H1 (cell line): ENCODE results near the gene TLK1. TPM values are rescaled to one million over a fixed set of nuclear protein-coding genes. Genes with fewer than 3 reads are reported as not detected.

Experiments used
- CTCF ChIA-PET: fragments of 300-600 bp; sonication (Branson Sonifier 250); formaldehyde crosslinking; loops from one replicate; lab custom pipeline; 2021; ENCODE audit not compliant: partially characterized antibody; lab: Charles Lee
- POLR2A ChIA-PET: fragments of 300-600 bp; sonication (Branson Sonifier 250); formaldehyde crosslinking; loops from one replicate; lab custom pipeline; 2021; ENCODE audit warnings: inconsistent platforms; ENCODE audit not compliant: partially characterized antibody; lab: Charles Lee
- DNase-seq, 2 experiments: peaks; one replicate each; pipeline versions ENCODE4 v3.0.0 to v3.0.0-alpha.2; 2010 to 2022; ENCODE audit warnings: low spot score in 2 of 2, low read depth in 1 of 2, mixed read lengths in 1 of 2
- FAIRE-seq: peaks from 2 replicates; lab custom pipeline; 2011; peaks lifted over from hg19 to GRCh38; lab: Jason Lieb, UNC
- H2AFZ ChIP-seq: 2 replicates; pipeline ENCODE4 v1.8.1; 2012; ENCODE audit warnings: low read length, inconsistent platforms
- H2AK5ac ChIP-seq: 2 replicates; pipeline ENCODE4 v1.6.1; 2013; ENCODE audit warnings: low read depth, low read length
- H2BK120ac ChIP-seq: replicated peaks from 2 replicates; pipeline ENCODE3; 2013; ENCODE audit warnings: low read depth, low read length, inconsistent platforms
- H2BK12ac ChIP-seq: 2 replicates; pipeline ENCODE4 v1.6.1; 2013; ENCODE audit warnings: low read depth, low read length
- H2BK15ac ChIP-seq: 2 replicates; pipeline ENCODE4 v1.6.1; 2013; ENCODE audit warnings: low read length
- H2BK20ac ChIP-seq: 2 replicates; pipeline ENCODE4 v1.6.1; 2013; ENCODE audit warnings: low read length
- H2BK5ac ChIP-seq: 2 replicates; pipeline ENCODE4 v1.6.1; 2013; ENCODE audit warnings: low read depth, low read length
- H3K14ac ChIP-seq: 2 replicates; pipeline ENCODE4 v1.6.1; 2013; ENCODE audit warnings: inconsistent platforms; ENCODE audit not compliant: insufficient read length
- H3K18ac ChIP-seq: 2 replicates; pipeline ENCODE4 v1.6.1; 2013; ENCODE audit warnings: low read length; ENCODE audit errors: extremely low read depth
- H3K23ac ChIP-seq: 2 replicates; pipeline ENCODE4 v1.6.1; 2013; ENCODE audit warnings: inconsistent platforms; ENCODE audit not compliant: insufficient read length
- H3K23me2 ChIP-seq: 2 replicates; pipeline ENCODE4 v1.6.1; 2013; ENCODE audit warnings: low read depth, low read length
- H3K27ac ChIP-seq: 2 replicates; pipeline ENCODE4 v1.6.1; 2011; ENCODE audit warnings: low read depth, low read length, inconsistent platforms
- H3K27me3 ChIP-seq, 4 experiments: replicated peaks in 1 of 4; 1 replicate in 1 of 4; 2 replicates in 3 of 4; pipeline versions ENCODE4 v1.6.1 to v1.8.1; 2011 to 2013; ENCODE audit warnings: low read length in 3 of 4, mild to moderate bottlenecking in 3 of 4, inconsistent platforms in 2 of 4, mixed read lengths in 2 of 4, moderate library complexity in 1 of 4; ENCODE audit not compliant: control insufficient read depth in 3 of 4, insufficient read depth in 3 of 4; ENCODE audit errors: extremely low read depth in 1 of 4
- H3K36me3 ChIP-seq, 4 experiments: 2 replicates each; pipeline versions ENCODE4 v1.6.1 to v1.8.1; 2011 to 2013; ENCODE audit warnings: mild to moderate bottlenecking in 4 of 4, low read length in 3 of 4, moderate library complexity in 2 of 4, control low read depth in 1 of 4, inconsistent platforms in 1 of 4; ENCODE audit not compliant: insufficient read depth in 4 of 4, control insufficient read depth in 2 of 4
- H3K4ac ChIP-seq: replicated peaks from 2 replicates; pipeline ENCODE3; 2013; ENCODE audit warnings: low read length, low read depth, mixed read lengths, inconsistent platforms; ENCODE audit not compliant: insufficient read length
- H3K4me1 ChIP-seq, 4 experiments: replicated peaks in 1 of 4; 1 replicate in 1 of 4; 2 replicates in 3 of 4; pipeline versions ENCODE4 v1.6.1 to v1.8.1; 2011 to 2013; ENCODE audit warnings: low read length in 3 of 4, inconsistent platforms in 2 of 4, mixed read lengths in 1 of 4; ENCODE audit not compliant: insufficient read depth in 4 of 4, control insufficient read depth in 3 of 4
- H3K4me2 ChIP-seq, 2 experiments: 2 replicates each; pipeline versions ENCODE4 v1.6.1 to v1.8.1; 2011 to 2013; ENCODE audit warnings: low read depth in 2 of 2, low read length in 2 of 2, control low read depth in 1 of 2, inconsistent platforms in 1 of 2, mild to moderate bottlenecking in 1 of 2; ENCODE audit not compliant: insufficient read depth in 1 of 2
- H3K4me3 ChIP-seq, 4 experiments: fragments of 200-600, 300-600 bp in 1 of 4; sonication (generic), shearing (Covaris generic), sonication (Bioruptor Twin) in 1 of 4; 2 replicates each; pipeline versions ENCODE4 v1.5.1 to v1.8.1; 2011 to 2016; ENCODE audit warnings: low read length in 4 of 4, low read depth in 3 of 4, control low read depth in 2 of 4, inconsistent platforms in 2 of 4, mild to moderate bottlenecking in 2 of 4, mixed read lengths in 1 of 4, moderate library complexity in 1 of 4; ENCODE audit not compliant: insufficient read depth in 2 of 4; ENCODE audit errors: extremely low read depth in 1 of 4
- H3K56ac ChIP-seq: replicated peaks from 2 replicates; pipeline ENCODE3; 2013; ENCODE audit warnings: low read depth, mild to moderate bottlenecking, mixed read lengths, low read length, inconsistent platforms; ENCODE audit not compliant: insufficient read length
- H3K79me1 ChIP-seq: 2 replicates; pipeline ENCODE4 v1.6.1; 2013; ENCODE audit warnings: low read depth, low read length, control low read depth
- H3K79me2 ChIP-seq, 2 experiments: 2 replicates each; pipeline versions ENCODE4 v1.6.1 to v1.8.1; 2012 to 2013; ENCODE audit warnings: low read length in 2 of 2, mild to moderate bottlenecking in 2 of 2, inconsistent platforms in 1 of 2; ENCODE audit not compliant: insufficient read depth in 2 of 2, control insufficient read depth in 1 of 2
- H3K9ac ChIP-seq, 4 experiments: replicated peaks in 1 of 4; 1 replicate in 1 of 4; 2 replicates in 3 of 4; pipeline versions ENCODE4 v1.6.1 to v1.8.1; 2011 to 2013; ENCODE audit warnings: low read depth in 3 of 4, low read length in 3 of 4, control low read depth in 2 of 4, mild to moderate bottlenecking in 2 of 4, moderate library complexity in 2 of 4, inconsistent platforms in 1 of 4; ENCODE audit errors: extremely low read depth in 1 of 4
- H3K9me3 ChIP-seq, 2 experiments: 2 replicates each; pipeline versions ENCODE4 v1.6.1 to v1.8.1; 2012 to 2013; ENCODE audit warnings: mild to moderate bottlenecking in 2 of 2, moderate library complexity in 2 of 2, control low read depth in 1 of 2, inconsistent platforms in 1 of 2, low read depth in 1 of 2, low read length in 1 of 2, mixed read lengths in 1 of 2; ENCODE audit not compliant: insufficient read depth in 2 of 2
- H4K20me1 ChIP-seq, 2 experiments: replicated peaks in 1 of 2; 2 replicates each; pipeline versions ENCODE3 to v1.8.1; 2011 to 2013; ENCODE audit warnings: inconsistent platforms in 2 of 2, low read length in 2 of 2, mild to moderate bottlenecking in 1 of 2; ENCODE audit not compliant: insufficient read depth in 2 of 2, control insufficient read depth in 1 of 2
- H4K5ac ChIP-seq: 2 replicates; pipeline ENCODE4 v1.6.1; 2013; ENCODE audit warnings: low read length, low read depth, mixed read lengths, inconsistent platforms; ENCODE audit not compliant: insufficient read length
- H4K8ac ChIP-seq: 2 replicates; pipeline ENCODE4 v1.8.0; 2013; ENCODE audit warnings: mild to moderate bottlenecking, moderate library complexity, low read length, inconsistent platforms; ENCODE audit not compliant: insufficient read depth; ENCODE audit errors: extremely low read depth
- H4K91ac ChIP-seq: replicated peaks from 2 replicates; pipeline ENCODE3; 2013; ENCODE audit warnings: low read length, mixed read lengths, inconsistent platforms; ENCODE audit not compliant: insufficient read length
- GABPA ChIP-seq: IDR thresholded peaks from 2 replicates; pipeline ENCODE4 v1.6.1; 2011; ENCODE audit warnings: mild to moderate bottlenecking, low read length, moderate library complexity, borderline replicate concordance; ENCODE audit not compliant: insufficient read depth
- HDAC2 ChIP-seq, 2 experiments: fragments of 300-600 bp in 1 of 2; sonication (generic) in 1 of 2; IDR thresholded peaks; 2 replicates each; pipeline ENCODE4 v1.6.1; 2011 to 2012; ENCODE audit warnings: low read depth in 2 of 2, low read length in 2 of 2, mild to moderate bottlenecking in 2 of 2, moderate library complexity in 2 of 2, borderline replicate concordance in 1 of 2, inconsistent platforms in 1 of 2
- KDM1A ChIP-seq: fragments of 200-600, 300-600 bp; sonication (generic); IDR thresholded peaks from 2 replicates; pipeline ENCODE4 v1.7.1; 2016; ENCODE audit warnings: mild to moderate bottlenecking, low read length, borderline replicate concordance
- KDM4A ChIP-seq: IDR thresholded peaks from one replicate; pipeline ENCODE4 v1.7.1; 2012; ENCODE audit warnings: low read depth, mild to moderate bottlenecking, moderate library complexity, low read length, inconsistent platforms; ENCODE audit not compliant: severe bottlenecking
- KDM5A ChIP-seq: fragments of 200-600 bp; IDR thresholded peaks from 2 replicates; pipeline ENCODE4 v1.7.1; 2012; ENCODE audit warnings: mild to moderate bottlenecking, low read length, inconsistent platforms, mixed read lengths
- NRF1 ChIP-seq: IDR thresholded peaks from 2 replicates; pipeline ENCODE4 v1.6.1; 2011; ENCODE audit warnings: mild to moderate bottlenecking, low read depth, low read length, improper control_type of control experiment
- POLR2AphosphoS5 ChIP-seq: IDR thresholded peaks from 2 replicates; pipeline ENCODE4 v1.6.1; 2011; ENCODE audit warnings: low read depth, low read length
- POU5F1 ChIP-seq: IDR thresholded peaks from 2 replicates; pipeline ENCODE4 v1.6.1; 2011; ENCODE audit warnings: low read depth, mild to moderate bottlenecking, low read length, moderate library complexity
- RFX5 ChIP-seq: IDR thresholded peaks from 2 replicates; pipeline ENCODE4 v1.6.1; 2011; ENCODE audit warnings: low read depth, low read length, improper control_type of control experiment, borderline replicate concordance
- RXRA ChIP-seq: IDR thresholded peaks from 2 replicates; pipeline ENCODE4 v1.6.1; 2011; ENCODE audit warnings: low read depth, mild to moderate bottlenecking, low read length, moderate library complexity; ENCODE audit not compliant: insufficient read depth
- SIN3A ChIP-seq, 2 experiments: IDR thresholded peaks in 1 of 2; conservative IDR thresholded peaks in 1 of 2; 2 replicates each; pipeline ENCODE4 v1.6.1; 2011 to 2012; ENCODE audit warnings: low read length in 2 of 2, improper control_type of control experiment in 1 of 2, low read depth in 1 of 2, mild to moderate bottlenecking in 1 of 2
- SIX5 ChIP-seq: IDR thresholded peaks from 2 replicates; pipeline ENCODE4 v1.6.1; 2011; ENCODE audit warnings: mild to moderate bottlenecking, low read depth, low read length
- SP2 ChIP-seq: IDR thresholded peaks from 2 replicates; pipeline ENCODE4 v1.6.1; 2012; ENCODE audit warnings: mild to moderate bottlenecking, low read length, inconsistent platforms
- TAF1 ChIP-seq: IDR thresholded peaks from 2 replicates; pipeline ENCODE4 v1.6.1; 2011; ENCODE audit warnings: mild to moderate bottlenecking, low read depth, low read length
- WGBS, 2 experiments: shearing (Covaris generic) in 1 of 2; methylation state at CpG; one replicate each; pipeline versions ENCODE4 v1.1.6 to v1.1.7; 2013 to 2015; ENCODE audit warnings: low lambda C conversion rate in 2 of 2, mixed read lengths in 2 of 2, inconsistent platforms in 1 of 2, low coverage in 1 of 2, missing lambda C conversion rate in 1 of 2; ENCODE audit not compliant: insufficient replicate concordance in 2 of 2, insufficient coverage in 1 of 2, insufficient read length in 1 of 2; ENCODE audit errors: extremely low coverage in 1 of 2, missing lambda C conversion rate in 1 of 2; 5-methylcytosine and 5-hydroxymethylcytosine counted together
- polyA plus RNA-seq, 7 experiments: library from polyadenylated mRNA; depleted of rRNA in 3 of 7; stranded (reverse) in 5 of 7; unstranded in 2 of 7; fragments of >200 nt in 5 of 7; fragments of 200-250 nt in 2 of 7; gene quantifications; 1 replicate in 5 of 7; 2 replicates in 1 of 7; 4 replicates in 1 of 7; pipeline versions ENCODE4 v1.2.1 to v1.2.3, GENCODE V29; 2011 to 2013; ENCODE audit warnings: missing spikeins in 2 of 7, mixed read lengths in 2 of 7
- total RNA-seq: library from RNA; stranded (reverse); fragmentation: NEBNext Ultra II Directional; extraction: Animal tissue kit (Norgen Biotek cat#: 25700); gene quantifications from 2 replicates; pipeline ENCODE4 v1.2.1, GENCODE V29; 2021

Gene TLK1
- total and polyA plus RNA-seq, 2 of the 8 experiments (the other 6 are each of a cell fraction or from before 2014, with no cell fraction given): 11.2 to 102 TPM

- FAIRE-seq (no peak), DNase-seq (no peak)
- CTCF ChIA-PET: no interaction called here
- Histone ChIP-seq H3K4ac (no peak overlapping the region), H3K27me3 (no peaks in the 10 kb centered on the region), H2BK15ac (no peak overlapping the region), H2BK20ac (no peak overlapping the region), H3K36me3 (peaks cover 6 to 39% (median 21%) of the 10 kb centered on the region in 4 experiments), H4K8ac (no peak overlapping the region), H3K18ac (no peak overlapping the region), H2AK5ac (no peak overlapping the region), H2AFZ (no peak overlapping the region), H3K4me3 (no peak overlapping the region), H3K79me2 (no peaks in the 10 kb centered on the region; a peak in 1 of 4 replicates), H3K27ac (no peak overlapping the region), H2BK12ac (no peak overlapping the region), H3K23ac (no peak overlapping the region), H3K14ac (no peak overlapping the region), H2BK120ac (no peak overlapping the region), H3K9me3 (no peaks in the 10 kb centered on the region), H3K4me2 (no peak overlapping the region), H3K79me1 (no peaks in the 10 kb centered on the region), H2BK5ac (no peak overlapping the region), H4K20me1 (no peaks in the 10 kb centered on the region), H3K9ac (no peak overlapping the region), H3K23me2 (no peaks in the 10 kb centered on the region; the same call in 1 of the 2 replicates), H3K4me1 (no peaks in the 10 kb centered on the region), H4K5ac (no peak overlapping the region), H4K91ac (no peak overlapping the region), H3K56ac (no peak overlapping the region)
- WGBS, 2 experiments: 94% methylated on average over 2 of the region's 2 CpGs; no CpG with 5 or more reads in 1 of the 2 experiments
- TF ChIP-seq SP2 (no peak), KDM4A (no peak), SIX5 (no peak), NRF1 (no peak), KDM5A (no peak), RXRA (no peak), TAF1 (no peak), SIN3A (conservative IDR thresholded peaks at IDR 0.05 in 1 of 2, IDR thresholded peaks at IDR 0.05 in 1 of 2; ENCODE audit: low read depth in 1 of 2, low read length in 2 of 2) (no peak), POLR2AphosphoS5 (no peak), HDAC2 (IDR thresholded peaks at IDR 0.05; ENCODE audit: borderline replicate concordance in 1 of 2, low read depth in 2 of 2, low read length in 2 of 2) (no peak), POU5F1 (no peak), GABPA (no peak), RFX5 (no peak), KDM1A (no peak)
- POLR2A ChIA-PET: interaction anchor here (0.6 kb wide), 1 partner anchor 609 kb away, joined by 4 read pairs; no protein-coding TSS in a partner anchor
These were observed 155.9 kb downstream of the TLK1 start for GRCh38 chr2:171004833-171005232.
